Mononuclear cell (primary cell): Measurements from ENCODE around the gene ODAD3. TPM values are rescaled to one million over a fixed set of nuclear protein-coding genes. Genes with fewer than 3 reads are reported as not detected.
A peak's percentile ranks its signal among the peaks of the same experiment; 100 is the strongest.
"Not testable (repeated sequence)": the region's sequence is repeated elsewhere in the genome, so short reads cannot be mapped to it uniquely, and the experiment has no call there.

Experiments used
- H3K27me3 ChIP-seq: 2 replicates; pipeline ENCODE4 v1.6.0; 2011; ENCODE audit warnings: low read length, control low read depth; ENCODE audit not compliant: insufficient read depth
- H3K4me1 ChIP-seq: 2 replicates; pipeline ENCODE4 v1.5.1; 2011; ENCODE audit warnings: mild to moderate bottlenecking, low read length, control low read depth; ENCODE audit not compliant: insufficient read depth
- H3K4me3 ChIP-seq: 2 replicates; pipeline ENCODE4 v1.5.1; 2011; ENCODE audit warnings: mild to moderate bottlenecking, low read length, moderate library complexity
- H3K9me3 ChIP-seq: 2 replicates; pipeline ENCODE4 v1.5.1; 2011; ENCODE audit warnings: low read depth, mild to moderate bottlenecking, control low read depth, low read length
- total RNA-seq: library from RNA; depleted of rRNA; stranded (reverse); fragments of >200 nt; gene quantifications from one replicate; pipeline ENCODE4 v1.2.3, GENCODE V29; 2012

ODAD3 gene
- not detected for total RNA-seq

DNA sequence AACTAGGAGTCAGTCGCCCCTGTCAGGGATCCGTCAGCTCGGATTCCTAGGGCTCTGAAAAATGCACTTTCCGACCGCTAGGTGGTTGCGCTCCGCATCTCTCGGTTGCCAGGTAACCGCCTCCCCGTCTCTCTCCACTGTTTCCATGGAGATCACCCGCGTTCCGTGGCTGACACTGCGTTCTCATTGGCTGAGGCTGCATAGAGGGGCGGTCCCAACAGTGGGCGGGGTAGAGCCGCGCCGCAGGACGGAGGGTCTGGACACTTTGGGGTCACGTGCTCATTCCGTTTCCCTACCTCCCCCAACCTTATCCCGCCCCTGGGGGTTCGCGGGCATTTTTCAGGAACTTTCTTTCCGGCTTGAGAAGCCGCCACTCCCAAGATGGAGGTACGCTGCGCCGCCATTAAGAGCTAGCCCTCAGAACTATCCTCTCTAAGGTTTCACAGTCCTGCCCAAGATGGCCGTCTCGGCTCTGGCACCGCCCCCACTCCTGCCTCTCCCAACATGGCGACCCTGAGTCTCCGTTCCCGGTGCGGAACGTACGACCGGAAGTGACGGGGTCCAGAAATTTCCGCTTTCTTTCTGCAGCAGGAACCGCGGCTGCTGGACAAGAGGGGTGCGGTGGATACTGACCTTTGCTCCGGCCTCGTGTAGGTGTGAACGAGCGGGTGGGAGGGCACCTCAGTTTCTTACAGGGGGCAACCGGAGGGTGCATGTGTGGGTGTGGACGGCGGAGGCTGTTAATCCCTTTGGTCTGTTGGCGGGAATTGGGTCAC lies at the start of gene ODAD3, which contains the start of gene PRKCSH:
TSS of gene ODAD3 (minus strand) at position 65 of the 776 bp plus-strand sequence. CDS start 105 bp downstream, outside the sequence.
TSS of gene PRKCSH (plus strand) at position 579 of the 776 bp plus-strand sequence. CDS start 483 bp downstream, outside the sequence.
- H3K9me3 ChIP-seq = no peaks in the 10 kb centered on the region
- no peaks in the 10 kb centered on the region for H3K27me3 ChIP-seq
- H3K4me3 ChIP-seq = peak within 1 kb of the TSS; percentile 72
- peaks cover 27% of the 10 kb centered on the region for H3K4me1 ChIP-seq

DNA sequence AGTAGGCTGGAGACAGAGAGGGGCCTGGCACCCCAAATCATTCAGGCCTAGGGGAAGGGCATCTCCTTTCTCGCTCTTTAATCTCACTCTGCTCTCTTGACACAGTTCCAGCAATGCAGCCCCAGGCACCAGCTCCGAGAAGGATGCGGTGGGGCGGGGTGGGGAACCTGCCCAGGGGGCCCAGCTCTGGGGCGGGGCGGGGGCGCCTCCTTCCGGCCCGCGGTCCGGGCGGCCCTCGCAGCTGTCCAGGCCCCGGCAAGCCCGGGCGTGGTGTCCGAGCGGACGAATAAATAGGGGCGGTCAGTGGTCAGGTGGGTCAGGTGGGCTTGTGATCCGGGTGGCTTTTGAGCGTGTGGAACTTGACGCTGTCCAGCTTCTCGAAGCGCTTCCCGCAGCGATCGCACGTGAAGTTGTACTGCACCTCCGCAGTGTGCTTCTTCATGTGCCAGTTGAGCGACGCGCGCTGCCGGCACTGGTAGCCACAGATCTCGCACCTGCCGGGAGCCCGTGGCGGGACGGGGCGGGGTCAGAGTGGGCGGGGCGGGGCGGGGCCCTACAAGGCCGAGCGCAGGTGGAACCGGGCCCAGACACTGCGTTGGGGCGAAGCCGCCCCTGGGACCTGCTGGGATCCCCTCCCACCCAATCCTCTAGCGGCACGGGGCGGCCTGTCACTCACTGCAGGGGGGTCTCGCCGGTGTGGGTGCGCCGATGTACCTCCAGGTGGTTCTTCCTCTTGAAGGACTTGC lies 48.6 kb upstream of the ODAD3 start:
- H3K4me1 ChIP-seq = peaks cover 26% of the 10 kb centered on the region
- peaks cover 27% of the 10 kb centered on the region for H3K27me3 ChIP-seq
- no peak overlapping the region for H3K4me3 ChIP-seq
- no peaks in the 10 kb centered on the region for H3K9me3 ChIP-seq

DNA sequence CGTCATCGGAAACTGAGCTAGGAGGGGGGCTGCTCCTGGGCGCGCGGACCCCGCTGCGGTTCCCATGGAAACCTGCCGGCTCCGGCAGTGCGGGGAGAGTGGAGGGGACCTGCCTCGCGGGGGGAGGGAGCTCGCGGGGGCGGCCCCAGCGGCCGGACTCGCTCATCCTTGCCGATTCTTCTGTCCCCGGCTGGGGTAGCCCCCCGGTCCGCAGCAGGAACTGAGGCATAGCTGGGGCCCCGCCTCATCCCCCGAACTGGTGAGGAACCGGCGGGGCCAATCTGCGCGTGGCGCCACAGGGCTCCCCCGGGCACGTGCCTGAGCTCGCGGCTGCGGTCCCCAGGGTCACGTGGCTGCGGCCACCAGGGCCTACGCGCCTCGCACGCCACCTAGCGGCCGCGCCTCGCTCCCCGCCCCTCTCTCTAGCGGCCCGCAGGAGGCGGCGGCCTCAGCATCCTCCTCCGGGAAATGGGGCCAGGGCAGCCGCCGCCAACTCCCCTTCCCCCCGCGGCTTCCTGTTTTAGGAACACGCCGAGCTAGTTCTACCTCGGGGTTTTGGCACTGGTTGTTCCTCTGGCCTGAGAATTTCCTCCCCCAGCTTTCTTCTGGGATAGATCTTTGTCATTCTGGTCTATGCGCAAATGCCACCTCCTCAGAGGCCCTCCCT lies 47.6 kb upstream of the ODAD3 start:
- Histone ChIP-seq H3K4me1 (peaks cover 26% of the 10 kb centered on the region), H3K9me3 (no peaks in the 10 kb centered on the region), H3K27me3 (peaks cover 34% of the 10 kb centered on the region), H3K4me3 (no peak overlapping the region)

DNA sequence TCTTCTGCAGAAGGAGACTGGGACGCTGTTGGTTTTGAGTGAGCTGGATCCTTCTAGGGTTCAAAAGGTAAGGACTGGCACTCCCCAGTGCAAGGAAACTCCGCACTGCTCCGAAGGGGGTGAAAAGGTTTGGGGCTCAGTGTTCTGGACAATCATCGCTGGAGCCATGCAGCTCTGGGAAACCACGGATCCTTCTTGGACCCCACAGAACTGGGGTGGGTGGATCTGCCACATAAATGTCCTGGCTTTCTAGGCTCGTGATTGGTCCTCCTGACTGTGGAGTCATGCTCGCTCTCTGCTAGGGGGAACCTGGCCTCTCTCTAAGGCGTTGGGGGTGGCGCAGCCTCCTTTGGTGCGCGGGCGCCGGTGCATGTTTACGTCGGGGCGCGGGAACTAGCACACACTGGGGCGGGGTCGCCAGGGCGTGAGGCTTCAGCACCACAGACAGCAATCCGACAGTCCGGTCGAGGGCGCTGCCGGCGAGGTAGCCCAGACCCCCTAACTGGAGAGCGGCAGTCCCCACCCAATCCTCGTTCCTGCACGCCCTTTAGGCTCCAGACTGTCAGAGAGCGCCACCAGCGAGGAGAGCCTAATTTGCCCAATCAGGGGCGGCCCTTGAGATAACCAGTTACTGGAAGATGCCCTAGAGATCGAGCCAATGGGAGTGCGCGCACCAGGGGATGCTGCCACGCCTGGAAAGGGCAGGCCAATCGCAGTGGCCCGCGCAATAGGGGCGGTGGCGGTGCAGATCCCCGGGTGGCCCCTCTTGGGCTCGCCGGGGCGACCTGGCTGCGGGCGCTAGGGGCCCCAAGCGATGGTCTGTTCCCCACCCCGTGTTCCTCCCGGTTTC lies 46.8 kb upstream of the ODAD3 start:
- no peaks in the 10 kb centered on the region for H3K9me3 ChIP-seq
- H3K4me3 ChIP-seq = no peak overlapping the region
- H3K27me3 ChIP-seq = peaks cover 37% of the 10 kb centered on the region
- peaks cover 26% of the 10 kb centered on the region for H3K4me1 ChIP-seq

DNA sequence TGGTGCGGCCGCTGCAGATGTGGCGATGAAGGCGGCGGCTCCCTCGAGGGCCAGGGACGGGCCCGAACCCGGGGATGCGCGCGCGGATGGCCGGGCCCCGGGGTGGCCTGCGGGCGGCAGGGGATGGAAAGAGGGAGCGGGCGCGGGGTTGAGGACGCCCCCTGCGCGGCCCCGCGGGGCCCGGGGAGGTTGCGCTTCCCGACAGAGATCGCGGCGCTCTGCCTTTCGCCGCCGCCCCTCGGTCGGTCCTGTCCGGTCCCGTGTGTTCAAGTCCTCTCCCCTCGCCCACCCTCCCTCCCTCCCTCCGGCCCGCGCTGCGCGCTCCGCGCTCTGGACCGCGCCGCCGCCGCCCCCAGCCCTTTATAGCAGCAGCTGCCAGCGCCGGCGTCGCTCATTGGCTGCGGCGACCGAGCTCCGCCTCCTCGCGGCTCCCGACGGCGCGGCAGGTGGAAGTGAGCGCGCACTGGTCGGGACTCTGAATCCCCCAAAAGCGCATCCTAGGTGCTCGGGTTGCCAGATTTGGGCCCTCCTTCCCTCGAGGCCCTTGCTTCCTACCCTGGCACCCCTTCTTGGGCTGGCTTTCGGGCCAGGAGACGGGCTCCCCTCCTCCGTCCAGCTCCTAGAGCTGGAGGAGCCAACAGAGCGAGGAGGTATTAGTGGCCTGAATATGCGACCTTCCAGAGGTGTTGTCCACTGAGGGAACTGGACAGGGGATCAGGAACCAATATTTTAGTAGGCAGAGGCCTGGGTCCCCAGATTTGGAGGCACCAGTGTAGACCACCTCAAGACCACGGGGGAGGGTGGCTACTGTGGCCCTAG lies 46.0 kb upstream of the ODAD3 start, which contains the start of gene ELAVL3:
TSS of gene ELAVL3 (minus strand) at position 332 of the 819 bp plus-strand sequence. CDS start 438 bp downstream, outside the sequence.
- no peak within 1 kb of the TSS for H3K4me3 ChIP-seq
- peaks cover 37% of the 10 kb centered on the region for H3K27me3 ChIP-seq
- H3K4me1 ChIP-seq = peaks cover 26% of the 10 kb centered on the region
- no peaks in the 10 kb centered on the region for H3K9me3 ChIP-seq

DNA sequence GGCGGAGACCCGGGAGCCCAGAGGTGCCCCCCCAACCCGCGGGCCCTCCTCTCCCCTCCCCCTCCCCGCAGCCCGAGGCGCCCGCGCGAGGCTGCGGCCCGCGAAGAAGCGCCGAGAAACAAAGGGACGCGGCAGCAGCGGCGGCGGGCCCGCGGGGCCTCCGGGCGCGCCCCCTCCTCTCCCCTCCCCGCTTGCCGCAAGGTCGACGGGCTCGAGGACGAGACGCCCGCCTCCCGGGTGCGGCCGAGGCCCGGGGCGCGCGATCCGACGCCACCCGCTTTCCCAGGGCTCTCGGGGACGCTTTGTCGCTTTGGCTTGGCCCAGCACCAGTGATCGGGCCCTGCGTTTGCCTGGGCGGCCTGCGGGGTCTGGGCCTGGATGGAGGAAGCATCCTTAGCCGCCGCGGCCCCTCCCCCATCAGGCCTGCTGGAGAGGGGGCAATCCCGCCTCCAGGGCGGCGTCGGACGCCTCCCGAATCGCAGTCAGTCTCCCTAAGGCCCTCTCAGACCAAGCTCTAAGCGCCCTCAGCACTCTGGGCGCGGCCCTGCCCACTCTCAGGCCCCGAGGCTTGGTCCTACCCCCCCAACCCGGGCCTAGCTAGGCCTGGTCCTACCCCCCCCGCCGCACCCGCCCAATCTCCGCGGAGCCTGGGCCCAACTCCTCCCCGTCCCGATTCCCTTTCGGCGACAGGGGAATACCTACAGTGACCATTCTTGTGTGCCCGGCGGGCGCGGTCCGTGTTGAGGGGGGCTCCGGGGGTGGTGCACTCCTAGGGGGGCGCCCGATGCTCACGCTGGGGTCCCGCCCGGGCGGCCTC lies 45.2 kb upstream of the ODAD3 start:
- H3K27me3 ChIP-seq = peaks cover 37% of the 10 kb centered on the region
- no peak overlapping the region for H3K4me3 ChIP-seq
- peaks cover 26% of the 10 kb centered on the region for H3K4me1 ChIP-seq
- H3K9me3 ChIP-seq = no peaks in the 10 kb centered on the region

DNA sequence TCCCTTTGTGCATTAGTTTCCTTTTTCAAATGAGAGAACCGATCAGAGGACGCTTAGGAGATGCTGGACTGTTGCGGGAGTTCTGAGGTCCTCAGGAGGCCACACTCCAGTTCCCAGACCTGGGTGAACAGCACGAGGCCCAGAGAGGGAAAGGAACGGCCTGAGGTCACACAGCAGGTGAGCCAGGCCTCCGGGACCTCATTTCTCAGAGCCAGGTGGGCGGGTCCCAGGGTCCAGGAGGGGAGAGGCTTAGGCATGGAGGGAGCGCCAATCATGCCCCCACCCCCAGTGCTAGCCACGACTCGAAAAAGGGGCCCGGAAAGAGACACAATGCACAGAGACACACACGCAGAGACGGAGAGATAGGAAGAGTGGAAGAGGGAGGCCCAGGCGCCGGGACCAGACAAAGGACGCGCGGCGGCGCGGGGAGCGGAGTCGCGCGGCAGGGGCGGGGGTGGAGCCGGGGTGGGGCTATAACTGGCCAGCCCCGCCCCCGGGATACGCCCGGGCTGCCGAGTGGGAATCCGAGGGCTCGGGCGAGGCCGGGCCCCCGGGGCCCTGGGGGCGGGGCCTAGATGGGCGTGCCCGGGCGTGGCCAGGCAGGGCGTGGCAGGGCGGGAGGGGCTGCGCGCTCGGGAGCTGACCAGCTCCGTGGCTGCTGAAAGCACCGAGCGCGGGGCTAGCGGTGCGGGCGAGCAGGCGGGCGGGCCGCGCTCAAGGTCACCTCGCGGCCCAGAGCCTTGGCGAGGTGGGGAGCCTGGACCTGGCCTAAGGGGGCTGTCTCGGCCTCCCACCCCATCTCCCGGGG lies 44.4 kb upstream of the ODAD3 start:
- Histone ChIP-seq H3K27me3 (peaks cover 37% of the 10 kb centered on the region), H3K9me3 (no peaks in the 10 kb centered on the region), H3K4me1 (peaks cover 26% of the 10 kb centered on the region), H3K4me3 (no peak overlapping the region)

DNA sequence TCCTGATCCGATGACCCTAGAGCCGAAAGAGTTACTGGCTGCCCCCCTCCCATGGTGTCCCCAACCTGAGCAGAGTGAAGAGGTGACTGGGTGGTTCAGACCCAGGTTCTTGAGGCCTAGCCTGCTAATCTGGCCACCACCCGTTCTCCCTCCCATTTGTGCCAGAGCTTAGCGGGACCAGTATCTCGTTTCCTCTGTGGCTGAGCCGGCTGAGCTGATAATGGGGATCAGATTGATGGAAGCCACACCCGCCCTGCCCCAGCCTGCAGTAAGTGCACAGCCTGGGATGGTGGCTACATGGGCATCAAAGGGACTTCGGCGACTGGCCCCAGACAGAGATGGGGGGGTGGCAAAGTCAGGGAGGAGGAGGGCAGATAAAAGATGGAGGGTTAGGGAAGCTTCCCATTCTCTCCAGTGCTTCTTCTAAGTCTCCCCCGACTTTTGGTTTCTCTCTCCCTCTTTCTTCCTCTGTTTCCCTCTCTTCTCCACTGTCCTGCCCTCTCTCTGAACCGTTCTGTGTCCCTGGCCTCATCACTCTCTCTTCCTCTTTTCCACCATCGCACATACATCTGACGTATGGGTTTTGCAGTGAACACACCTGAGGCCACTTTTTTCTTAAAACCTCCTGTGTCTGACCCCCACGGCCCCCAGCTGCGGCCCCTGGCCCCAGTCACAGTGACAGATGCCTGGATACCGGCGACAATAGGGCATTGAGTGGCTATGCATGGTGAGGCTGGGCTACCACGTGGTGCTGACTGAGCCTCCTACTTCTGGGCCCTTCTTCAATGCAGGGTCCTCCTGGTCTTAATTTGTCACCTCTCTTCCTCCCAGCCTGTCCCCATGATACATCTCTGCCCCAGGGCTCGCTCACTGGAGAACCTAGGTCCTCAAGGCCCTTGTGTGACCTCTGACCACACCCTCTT lies 43.5 kb upstream of the ODAD3 start:
- no peaks in the 10 kb centered on the region for H3K9me3 ChIP-seq
- H3K27me3 ChIP-seq = peaks cover 37% of the 10 kb centered on the region
- H3K4me3 ChIP-seq = no peak overlapping the region
- H3K4me1 ChIP-seq = peaks cover 26% of the 10 kb centered on the region

DNA sequence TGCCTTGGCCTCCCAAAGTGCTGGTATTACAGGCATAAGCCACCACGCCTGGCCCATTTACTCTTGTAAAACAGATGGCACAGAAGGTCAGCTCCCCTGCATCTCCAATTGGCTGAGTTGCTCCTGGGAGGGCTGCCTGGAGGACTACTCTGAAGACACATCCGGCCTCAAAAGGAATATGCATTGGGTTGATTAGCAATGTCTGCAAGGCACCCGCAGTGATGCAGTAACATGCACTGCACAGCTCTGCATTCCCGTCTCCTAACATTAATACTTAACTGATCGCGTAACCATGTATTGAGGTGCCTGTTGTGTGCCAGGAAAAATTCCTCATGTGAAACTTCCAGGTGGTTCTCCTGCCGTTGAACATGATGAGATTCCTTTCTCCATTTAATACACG lies 40.9 kb upstream of the ODAD3 start:
- H3K27me3 ChIP-seq = peaks cover 23% of the 10 kb centered on the region
- peaks cover 4% of the 10 kb centered on the region for H3K4me1 ChIP-seq
- no peaks in the 10 kb centered on the region for H3K9me3 ChIP-seq
- H3K4me3 ChIP-seq = no peak overlapping the region

DNA sequence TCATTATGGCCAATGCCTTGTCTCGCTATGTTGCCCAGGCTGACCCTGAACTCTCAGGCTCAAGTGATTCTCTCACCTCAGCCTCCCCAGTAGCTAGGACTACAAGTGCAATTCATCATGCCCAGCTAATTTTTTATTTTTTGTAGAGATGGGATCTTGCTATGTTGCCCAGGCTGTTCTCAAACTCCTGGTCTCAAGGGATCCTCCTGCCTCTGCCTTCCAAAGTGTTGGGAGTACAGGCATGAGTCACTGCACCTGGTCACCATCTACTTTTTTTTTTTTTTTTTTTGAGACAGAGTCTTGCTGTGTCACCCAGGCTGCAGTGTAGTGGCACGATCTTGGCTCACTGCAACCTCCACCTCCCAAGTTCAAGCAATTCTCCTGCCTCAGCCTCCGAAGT lies 40.4 kb upstream of the ODAD3 start:
- not testable (repeated sequence) for H3K9me3 ChIP-seq, H3K4me1 ChIP-seq, H3K4me3 ChIP-seq

DNA sequence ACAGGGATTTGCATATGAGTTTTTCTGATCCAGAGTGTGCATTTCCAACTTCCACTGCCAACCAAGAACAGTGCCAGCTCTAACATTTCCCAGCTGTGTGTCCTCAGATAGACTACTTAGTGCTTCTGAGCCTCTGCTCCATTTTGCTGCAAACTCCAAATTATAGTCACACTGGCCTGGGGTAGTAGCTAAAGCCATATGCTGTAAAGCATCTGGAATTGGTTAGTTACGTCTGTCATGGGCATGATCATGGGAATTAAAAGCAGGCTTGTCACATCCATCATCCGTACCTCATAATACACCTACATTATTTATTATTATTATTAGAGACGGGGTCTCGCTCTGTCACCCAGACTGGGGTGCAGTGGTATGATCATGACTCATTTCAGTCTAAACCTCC lies 38.8 kb upstream of the ODAD3 start:
- peaks cover 11% of the 10 kb centered on the region for H3K27me3 ChIP-seq
- H3K4me3 ChIP-seq = no peak overlapping the region
- no peaks in the 10 kb centered on the region for H3K4me1 ChIP-seq
- H3K9me3 ChIP-seq = no peaks in the 10 kb centered on the region

More for the DNA sequence above, 40.4 kb upstream of the ODAD3 start:
- peaks cover 20% of the 10 kb centered on the region for H3K27me3 ChIP-seq
